Stimulated activated CD4-positive, alpha-beta T cell treated with anti-CD3 and anti-CD28 coated beads, Interleukin-4, amount 100 ng/mL, for 4 hours (primary cell): ENCODE data around the gene UBR1.
"Not testable (repeated sequence)": the region's sequence is repeated elsewhere in the genome, so short reads cannot be mapped to it uniquely, and the experiment has no call there.

Source experiments
- DNase-seq, 2 experiments: peaks; one replicate each; pipeline ENCODE4 v3.0.0-alpha.2; 2020

The UBR1 gene

DNA sequence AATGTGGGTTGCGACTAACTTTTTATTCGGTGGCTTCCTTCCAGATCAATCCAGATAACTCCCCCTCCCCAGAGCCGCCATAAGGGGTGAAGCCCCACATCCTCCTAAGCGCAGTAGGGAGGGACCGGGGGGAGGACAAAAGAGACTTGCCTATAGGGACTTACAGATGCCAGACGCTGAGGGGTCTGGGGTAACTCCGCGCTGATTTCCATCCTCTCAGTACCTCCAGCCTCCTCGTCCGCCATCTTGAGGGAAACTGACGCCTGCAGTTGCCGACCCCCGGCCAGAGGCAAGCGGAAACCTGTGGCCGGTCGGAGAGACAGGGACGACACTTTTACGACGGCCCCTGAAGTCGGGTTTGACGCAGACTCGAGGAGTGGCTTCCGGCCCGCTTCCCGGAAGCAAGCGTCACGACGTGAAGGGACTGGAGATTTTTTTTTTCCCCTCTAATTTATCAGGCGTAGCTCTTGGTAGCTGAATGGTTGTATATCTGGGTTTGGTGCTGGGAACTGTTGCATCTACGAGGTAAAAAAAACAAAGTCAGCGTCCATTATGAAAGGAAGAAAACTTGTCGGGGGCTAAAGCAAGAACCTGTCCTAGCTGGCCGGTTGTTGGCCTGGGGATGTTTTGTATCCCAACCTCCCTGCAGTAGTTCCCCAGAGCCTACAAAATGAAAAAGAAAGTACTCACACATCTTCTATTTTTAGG, at the start of gene UBR1:
Gene UBR1, minus strand, starts transcription at position 261 of the 708 bp plus-strand sequence. Its CDS starts 16 bp downstream, at position 245.
- peak; percentile 83 to 91 for DNase-seq

DNA sequence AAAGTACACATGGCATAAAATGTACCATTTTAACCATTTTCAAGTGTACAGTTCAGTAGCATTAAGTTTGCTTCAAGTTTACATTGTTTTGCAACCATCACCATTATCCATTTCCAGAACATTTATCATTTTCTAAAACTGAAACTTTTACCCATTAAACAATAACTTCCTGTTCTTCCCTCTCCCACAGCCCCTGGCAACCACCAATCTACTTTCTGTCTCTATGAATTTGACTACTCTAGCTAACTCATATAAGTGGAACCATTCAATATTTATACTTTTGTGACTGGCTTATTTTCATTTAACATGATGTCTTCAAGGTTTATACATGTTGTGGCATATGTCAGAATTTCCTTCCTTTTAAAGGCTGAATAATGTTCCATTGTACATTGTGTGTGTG, 47.4 kb upstream of the UBR1 start:
- DNase-seq, result no peak

DNA sequence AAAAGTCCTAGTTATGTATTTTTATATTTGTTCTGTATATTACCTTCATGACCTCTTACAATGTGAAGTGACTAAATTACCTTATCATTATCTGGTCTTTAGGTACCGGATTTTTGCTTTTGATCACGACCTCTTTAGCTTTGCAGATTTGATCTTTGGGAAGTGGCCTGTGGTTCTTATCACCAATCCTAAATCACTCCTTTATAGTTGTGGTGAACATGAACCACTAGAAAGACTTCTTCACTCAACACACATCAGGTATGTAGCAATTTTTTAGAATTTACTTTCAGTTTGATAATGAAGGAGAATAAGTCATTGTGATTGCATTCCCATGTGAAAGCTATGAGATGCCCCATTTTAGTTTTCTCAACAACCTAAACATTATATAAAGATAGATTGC, 45.9 kb upstream of the UBR1 start:
- DNase-seq, result no peak

DNA sequence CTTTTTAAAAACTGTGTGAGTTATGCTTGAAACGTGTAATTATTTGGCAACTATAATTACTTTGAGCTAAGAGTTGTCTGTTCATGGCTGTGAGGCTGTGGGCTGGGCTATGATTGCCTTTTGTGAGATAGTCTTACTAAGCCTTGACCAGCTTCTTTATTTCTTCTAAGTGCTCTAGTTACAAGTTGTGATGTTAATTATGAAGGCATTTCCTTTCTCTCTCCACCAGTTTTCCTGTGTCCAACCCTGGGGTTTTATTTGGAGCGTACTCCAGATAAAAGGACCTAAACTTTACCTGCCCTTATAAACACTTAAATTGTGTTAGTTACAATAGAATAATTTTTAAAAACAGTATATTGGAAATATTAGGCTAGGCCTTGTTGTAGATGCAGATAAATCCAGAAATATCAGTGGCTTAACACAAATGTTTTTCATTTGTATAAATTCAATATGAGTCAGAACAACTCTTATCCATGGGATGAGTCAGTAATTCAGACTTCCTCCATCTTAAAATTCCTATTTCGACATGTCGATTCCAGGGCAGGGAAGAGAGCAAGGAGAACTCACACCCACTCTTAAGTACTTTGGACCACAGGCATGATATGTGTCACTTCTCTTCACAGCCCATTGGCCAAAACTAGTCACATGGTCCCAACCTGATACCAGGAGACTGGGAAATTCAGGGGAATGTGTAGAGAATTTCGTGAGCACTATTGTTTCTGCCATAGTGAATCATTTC, 44.5 kb upstream of the UBR1 start:
- no peak for DNase-seq

DNA sequence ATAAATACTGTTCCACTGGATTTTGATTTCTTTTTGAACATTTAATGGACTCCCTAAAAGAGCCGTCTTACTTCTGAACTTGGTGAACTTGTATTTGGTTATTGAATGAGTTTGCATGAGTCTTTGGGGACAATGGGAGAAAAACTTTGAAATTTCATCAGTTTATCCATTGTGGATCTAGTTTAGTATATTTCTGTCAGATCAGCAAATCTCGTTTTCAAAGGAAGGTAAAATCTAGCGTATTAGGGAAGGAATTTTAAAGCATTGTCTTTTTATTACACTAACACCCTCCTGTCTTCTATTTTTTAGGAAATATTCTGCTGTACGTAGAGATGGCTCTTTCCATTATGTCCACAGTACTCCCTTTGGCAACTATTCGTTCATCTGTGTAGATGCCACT, 40.3 kb upstream of the UBR1 start:
- no peak for DNase-seq

DNA sequence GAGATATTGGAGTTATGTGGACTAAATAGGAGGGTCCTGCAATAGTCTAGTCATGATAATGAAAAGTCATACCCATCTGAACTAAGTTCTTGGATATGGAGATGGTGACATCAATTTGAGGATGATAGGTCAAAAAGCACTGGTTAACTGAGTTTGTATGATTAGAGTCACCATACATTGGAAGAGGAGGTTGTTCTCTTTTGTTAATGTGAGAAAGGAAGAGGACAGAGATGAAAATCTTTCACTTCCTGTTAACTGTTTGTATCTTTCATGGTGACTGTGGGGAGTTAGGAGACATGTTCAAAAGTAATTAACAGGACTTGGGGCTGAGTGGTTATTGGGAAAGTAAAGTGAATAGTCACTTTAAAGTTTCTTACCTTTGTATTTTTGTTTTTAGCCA, 38.7 kb upstream of the UBR1 start:
- no peak for DNase-seq

DNA sequence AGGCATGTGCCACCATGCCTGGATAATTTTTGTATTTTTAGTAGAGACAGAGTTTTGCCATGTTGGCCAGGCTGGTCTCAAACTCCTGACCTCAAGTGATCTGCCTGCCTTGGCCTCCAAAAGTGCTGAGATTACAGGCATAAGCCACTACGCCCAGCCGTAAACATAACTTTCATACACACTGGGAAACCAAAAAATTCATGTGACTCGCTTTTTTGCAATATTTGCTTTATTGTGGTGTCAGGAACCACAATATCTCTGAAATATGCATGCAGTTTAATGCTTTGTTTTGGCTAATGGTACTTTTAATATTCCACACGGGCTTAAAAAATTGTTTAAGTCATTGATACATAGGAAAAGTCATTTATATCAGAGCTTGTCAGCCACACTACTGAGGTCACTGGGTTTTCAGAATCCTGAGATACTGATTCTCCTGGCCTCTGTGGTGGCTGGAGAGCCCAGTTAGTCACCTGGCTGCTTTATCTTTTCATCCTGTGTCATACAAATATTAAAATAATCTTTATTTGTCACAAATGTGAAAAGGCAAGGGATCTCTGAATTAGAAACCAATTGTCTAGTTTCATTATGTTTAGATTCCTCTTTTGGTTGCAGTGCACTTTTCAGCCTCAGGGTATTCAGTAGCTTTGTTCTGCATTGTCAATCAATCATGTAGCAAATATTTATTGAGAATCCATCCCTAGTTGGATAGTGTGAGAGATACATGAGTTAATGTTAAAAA, 37.5 kb upstream of the UBR1 start:
- DNase-seq, result no peak

DNA sequence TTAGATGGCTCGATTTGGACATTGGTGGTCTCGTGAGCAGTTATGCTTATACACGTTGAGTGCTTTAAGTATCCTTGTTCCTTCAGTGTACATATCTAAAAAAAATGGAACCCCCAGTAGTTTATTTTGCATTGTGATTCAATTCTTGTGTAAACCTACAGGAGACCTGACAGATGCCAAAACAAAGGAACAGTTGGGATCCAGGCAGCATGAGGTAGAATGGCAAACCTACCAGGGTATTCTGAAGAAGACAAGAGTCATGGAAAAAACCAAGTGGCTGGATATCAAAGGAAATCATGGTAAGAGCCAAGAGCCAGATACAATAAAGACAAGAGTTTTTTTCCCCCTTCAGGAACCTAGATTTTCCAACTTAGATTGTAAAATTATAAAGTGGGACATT, 29.5 kb upstream of the UBR1 start:
- no peak for DNase-seq

DNA sequence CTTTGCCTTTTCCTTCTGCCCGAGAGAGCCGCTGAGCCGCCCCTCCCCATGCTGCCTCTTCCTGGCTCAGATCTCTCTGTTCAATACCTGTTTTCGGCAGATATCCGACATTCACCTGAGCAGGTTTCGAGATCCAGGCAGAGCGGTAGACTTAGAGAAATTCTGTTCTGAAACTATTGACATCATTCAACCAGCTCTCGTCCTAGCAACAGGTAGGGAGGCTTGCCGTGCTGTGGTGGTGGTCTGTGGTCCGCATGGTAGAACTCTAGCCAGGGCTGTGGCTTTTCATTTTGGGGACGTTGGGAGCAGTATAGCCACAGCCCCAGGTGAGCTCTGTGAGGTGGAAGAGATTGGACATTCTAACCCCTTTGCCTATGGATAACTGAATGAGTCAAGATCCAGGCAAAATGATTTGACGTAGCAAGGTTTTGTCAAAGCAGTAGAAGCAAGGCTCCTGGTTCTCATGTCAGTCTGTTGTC, 28.4 kb upstream of the UBR1 start:
- DNase-seq, result no peak

DNA sequence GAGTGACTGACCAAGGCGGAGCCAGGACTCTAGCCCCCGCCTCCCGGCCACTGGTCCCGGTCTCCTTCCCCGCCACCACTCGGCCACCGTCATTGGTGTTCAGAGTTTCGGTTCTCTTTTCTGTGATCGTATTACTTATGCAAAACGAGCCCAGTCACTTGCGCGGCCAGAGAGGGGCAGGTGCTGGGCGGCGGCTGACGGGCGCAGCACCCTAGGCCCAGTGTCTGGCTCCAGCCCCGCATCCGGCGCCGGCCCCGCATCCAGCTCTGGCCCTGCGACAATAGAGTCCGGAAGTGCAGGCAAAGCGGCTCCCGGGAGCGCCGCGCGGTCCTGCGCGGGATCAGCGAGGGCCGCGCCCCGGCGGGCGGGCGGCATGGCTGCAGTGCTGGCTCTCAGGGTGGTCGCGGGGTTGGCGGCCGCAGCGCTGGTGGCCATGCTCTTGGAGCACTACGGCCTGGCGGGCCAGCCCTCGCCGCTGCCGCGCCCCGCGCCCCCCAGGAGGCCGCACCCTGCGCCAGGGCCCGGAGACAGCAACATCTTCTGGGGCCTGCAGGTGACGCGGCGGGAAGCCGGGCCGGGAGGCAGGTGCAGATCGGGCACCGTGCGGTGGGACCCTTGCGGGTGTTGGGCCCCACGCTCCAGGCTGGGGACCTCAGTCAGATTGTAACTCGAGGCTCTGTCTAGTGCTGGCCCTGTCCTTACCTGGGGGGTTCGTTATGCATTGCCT, 27.8 kb upstream of the UBR1 start, which contains the start of gene TMEM62:
Gene TMEM62, plus strand, starts transcription at position 157 of the 727 bp plus-strand sequence. Its CDS starts 217 bp downstream, at position 374.
- DNase-seq, result peak; percentile 42 to 44

DNA sequence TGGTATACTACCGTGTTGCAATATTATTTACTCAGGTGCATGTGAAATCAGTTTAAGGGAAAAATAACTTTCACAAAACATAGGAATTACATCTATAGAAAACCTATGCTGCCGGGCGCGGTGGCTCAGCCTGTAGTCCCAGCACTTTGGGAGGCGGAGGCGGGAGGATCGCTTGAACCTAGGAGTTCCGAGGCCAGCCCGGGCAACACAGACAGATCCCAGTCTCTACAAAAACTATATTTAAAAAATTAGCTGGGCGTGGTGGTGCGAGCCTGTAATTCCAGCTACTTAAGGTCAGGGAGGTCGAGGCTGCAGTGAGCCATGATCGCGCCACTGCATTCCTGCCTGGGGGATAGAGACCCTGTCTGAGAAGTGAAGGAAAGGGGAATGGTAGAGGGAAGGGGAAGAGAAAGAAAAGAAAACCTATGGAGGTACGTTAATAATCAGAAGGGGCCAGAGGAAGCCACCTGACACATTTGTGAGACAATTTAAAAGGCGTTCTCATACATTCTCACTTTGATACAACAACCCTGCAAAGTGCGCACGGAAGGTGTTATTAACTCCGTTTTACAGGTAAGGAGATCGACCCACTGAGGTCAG, 27.1 kb upstream of the UBR1 start:
- DNase-seq, result no peak

DNA sequence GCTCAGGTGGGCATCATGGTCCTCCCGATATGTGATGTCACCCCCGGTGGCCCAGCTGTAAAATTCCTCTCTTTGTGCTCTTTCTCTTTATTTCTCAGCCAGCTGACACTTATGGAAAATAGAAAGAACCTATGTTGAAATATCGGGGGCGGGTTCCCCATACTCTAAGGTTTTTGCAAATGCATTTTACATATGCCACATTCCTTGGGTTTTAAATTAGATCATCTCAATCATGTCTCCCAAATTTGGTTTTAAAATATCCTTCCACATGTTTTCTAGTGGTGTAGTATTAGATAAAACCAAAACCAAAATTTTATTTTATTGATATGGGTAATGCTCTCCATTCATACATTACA, 23.1 kb upstream of the UBR1 start:
- DNase-seq, result no peak

DNA sequence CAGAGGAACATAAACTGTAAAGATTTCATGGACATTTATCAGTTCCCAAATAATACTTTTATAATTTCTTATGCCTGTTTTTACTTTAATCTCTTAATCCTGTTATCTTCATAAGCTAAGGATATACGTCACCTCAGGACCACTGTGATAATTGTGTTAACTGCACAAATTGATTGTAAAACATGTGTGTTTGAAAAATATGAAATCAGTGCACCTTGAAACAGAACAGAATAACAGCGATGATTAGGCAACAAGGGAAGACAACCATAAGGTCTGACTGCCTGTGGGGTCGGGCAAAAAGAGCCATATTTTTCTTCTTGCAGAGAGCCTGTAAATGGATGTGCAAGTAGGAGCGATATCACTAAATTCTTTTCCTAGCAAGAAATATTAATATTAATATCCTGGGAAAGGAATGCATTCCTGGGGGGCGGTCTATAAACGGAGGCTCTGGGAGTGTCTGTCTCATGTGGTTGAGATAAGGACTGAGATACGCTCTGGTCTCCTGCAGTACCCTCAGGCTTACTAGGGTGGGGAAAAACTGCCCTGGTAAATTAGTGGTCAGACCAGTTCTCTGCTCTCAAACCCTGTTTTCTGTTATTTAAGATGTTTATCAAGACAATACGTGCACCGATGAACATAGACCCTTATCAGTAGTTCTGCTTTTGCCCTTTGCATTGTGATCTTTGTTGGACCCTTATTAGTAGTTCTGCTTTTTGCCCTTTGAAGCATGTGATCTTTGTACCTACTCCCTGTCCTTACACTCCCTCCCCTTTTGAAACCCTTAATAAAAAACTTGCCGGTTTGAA, 22.5 kb upstream of the UBR1 start:
- not testable (repeated sequence) for DNase-seq

DNA sequence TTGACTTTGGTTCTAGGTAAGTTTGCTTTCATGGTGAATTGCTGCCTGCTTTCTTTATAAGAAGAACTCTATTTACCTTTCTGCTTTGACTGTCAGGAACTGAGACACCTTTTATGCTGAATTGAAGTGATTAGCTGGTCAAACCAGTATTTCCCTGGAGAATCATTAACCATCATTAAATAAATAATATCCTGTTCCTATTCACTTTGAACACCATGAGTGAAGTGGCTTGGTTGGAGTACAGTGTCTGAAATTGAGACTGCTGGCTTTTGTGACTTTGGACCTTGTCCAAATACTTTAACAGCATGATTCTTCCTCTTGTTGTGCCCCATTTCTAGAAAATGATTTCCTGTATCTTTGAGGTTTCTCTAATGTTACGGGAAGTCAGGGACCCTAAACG, 21.9 kb upstream of the UBR1 start:
- no peak for DNase-seq

DNA sequence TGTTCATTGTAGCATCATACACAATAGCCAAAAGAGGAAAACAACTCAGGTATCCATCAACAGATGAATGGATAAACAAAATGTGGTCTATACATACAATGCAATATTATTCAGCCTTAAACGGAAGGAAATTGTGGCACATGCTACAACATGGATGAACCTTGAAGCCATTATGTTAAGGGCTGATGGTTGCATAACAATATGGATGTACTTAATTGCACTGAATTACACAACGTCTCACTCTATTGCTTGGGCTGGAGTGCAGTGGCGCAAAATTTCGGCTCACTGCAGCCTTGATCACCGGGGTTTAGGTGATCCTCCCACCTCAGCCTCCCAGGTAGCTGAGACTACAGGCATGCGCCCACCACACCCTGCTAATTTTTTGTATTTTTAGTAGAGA, 20.5 kb upstream of the UBR1 start:
- no peak for DNase-seq

DNA sequence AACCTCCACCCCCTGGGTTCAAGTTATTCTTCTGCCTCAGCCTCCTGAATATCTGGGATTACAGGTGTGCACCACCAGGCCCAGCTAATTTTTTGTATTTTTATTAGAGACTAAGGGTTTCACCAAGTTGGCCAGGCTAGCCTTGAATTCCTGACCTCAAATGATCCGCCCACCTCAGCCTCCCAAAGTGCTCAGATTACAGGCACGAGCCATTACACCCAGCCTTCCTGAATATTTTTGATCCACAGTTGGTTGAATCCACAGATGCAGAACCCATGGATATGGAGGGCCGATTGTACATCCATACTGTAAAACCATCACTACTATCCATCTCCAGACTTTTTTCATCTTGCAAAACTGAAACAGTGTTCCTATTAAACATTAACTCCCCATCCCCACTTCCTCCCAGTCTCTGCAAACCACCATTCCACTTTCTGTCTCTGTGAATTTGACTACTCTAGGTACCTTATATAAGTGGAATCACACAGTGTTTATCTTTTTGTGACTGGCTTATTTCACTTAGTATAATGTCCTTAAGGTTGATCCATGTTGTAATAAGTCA, 19.3 kb upstream of the UBR1 start:
- no peak for DNase-seq

DNA sequence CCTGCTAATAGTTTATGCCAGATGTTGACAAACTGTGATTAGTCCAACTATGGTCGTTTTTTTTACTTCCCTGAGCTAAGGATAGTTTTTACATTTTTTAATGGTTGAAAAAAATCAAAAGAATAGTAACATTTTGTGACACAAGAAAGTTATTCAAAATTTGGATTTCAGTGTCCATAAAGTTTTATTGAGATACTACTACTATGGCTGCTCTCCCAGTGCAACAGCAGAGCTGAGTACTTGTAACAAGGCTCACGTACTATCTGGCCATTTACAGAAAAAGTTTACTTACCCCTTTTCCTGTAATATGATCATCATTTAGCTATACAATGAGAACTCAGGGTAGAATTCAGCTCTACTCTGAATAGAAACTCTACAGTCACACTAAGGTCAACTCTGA, 16.0 kb upstream of the UBR1 start:
- no peak for DNase-seq

DNA sequence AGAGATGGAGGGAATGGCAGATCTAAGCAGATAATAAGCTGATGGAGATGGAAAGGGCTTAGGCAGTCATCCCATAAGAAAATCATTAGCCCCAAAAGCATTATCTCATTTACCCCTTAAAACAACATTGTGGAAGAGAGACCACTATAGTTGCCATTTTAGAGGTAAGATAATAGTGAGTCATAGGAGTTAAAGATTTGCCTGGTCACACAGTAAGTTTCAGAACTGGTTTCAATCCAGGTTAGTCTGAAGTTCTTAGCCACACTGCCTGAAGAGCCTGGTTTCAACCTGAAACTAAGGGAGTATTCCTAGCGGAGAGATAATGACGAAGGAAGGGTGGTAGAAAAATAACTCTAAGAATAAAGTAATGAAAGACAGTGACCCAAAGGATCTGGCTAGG, 13.0 kb upstream of the UBR1 start:
- no peak for DNase-seq

DNA sequence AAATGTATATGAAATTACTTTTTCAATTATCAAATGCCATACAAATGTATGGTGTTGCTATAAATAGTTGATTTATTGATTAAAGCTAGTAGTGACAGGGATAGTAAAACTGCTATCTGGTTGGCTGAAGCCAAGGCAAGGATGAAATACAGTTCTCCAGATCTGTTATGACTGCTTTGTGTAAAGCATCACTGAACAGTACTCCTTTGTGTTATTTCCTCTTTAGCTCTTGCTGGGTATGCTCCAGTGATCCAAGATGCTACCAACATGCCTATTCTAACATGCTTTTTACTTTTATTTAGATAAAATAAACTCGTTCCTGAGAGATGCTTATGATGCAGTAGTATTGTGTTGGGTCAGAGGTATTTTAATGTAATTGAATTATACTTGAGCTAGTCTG, 12.4 kb upstream of the UBR1 start:
- DNase-seq, result no peak

DNA sequence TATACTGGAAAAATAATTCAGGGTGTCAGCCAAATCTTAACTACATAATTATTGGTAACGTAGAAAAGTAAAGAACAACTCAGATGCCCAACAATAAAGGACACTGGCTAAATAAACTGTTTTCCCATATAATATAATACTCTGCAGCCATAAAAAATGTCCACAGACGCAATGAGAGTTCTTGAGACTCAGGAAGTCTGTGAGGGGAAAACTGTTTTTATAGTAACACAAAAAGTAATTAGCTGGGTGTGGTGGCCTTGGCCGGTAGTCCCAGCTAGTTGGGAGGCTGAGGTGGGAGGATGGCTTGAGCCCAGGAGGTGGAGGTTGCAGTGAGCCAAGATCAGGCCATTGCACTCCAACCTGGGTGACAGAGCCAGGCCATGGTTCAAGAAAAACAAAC, 5.5 kb upstream of the UBR1 start:
- DNase-seq, result no peak

DNA sequence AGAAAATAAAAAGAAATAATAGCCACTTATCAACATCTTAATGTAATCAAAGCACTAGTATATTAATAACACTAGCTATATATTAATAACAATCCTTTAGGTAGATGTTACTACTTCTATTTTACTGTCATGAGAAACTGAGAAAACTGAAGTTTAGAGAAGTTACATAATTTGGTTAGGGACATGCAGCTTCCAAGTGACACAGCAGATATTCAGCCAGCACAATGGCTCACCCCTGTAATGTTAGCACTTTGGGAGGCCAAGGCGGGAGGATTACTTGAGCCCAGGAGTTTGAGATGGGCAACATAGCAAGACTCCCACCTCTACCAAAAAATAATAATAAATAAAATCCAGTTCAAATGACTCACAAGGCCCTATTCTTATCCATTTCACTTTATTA, 1.9 kb upstream of the UBR1 start:
- no peak for DNase-seq

DNA sequence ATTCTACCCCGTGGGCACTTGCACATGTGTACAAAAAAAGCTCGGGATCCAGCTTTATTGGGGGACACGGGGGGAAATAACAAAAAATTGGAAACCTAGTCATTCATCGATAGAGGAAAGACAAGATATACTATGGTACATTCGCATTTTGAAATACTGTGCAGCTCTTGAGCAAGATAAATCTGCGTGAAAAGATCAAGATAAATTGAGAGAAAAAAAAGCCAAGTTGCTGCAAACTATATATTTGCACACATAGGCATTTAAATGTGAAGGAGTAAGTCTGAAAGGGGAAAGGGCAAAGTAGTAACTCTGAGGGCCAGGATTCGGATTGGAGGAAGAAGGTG, 620 bp upstream of the UBR1 start:
- DNase-seq, result no peak
